DND-41 (cell line): Measurements from ENCODE around the gene PSRC1.

Experiments used
- CTCF ChIP-seq: IDR thresholded peaks from 2 replicates; pipeline ENCODE4 v1.5.1; 2012; ENCODE audit warnings: borderline replicate concordance, low read length, moderate library complexity, mild to moderate bottlenecking; ENCODE audit not compliant: poor library complexity, severe bottlenecking; ENCODE audit errors: extremely low read depth
- EZH2 ChIP-seq: IDR thresholded peaks from 3 replicates; pipeline ENCODE4 v1.6.1; 2012; ENCODE audit warnings: borderline replicate concordance, low read depth, mild to moderate bottlenecking, moderate library complexity, low read length, inconsistent platforms; ENCODE audit not compliant: severe bottlenecking

GRCh38 chr1:109294481-109294880 lies 11.5 kb upstream of the PSRC1 start:
- TF ChIP-seq CTCF, result no peak
- no peak for TF ChIP-seq EZH2
